HG03108 (cell line): ENCODE data around the gene LRP11.
"Not testable (repeated sequence)": the region's sequence is repeated elsewhere in the genome, so short reads cannot be mapped to it uniquely, and the experiment has no call there.

ENCODE experiments used
- ATAC-seq: cut with Tn5 transposase; IDR thresholded peaks from one replicate; pipeline ENCODE4 v1.9.1; 2021; ENCODE audit warnings: moderate library complexity; ENCODE audit not compliant: unreplicated experiment

Gene LRP11

GRCh38 chr6:149851461-149852110 lies 12.6 kb downstream of the LRP11 start:
- ATAC-seq = no peak

- not testable (repeated sequence) for ATAC-seq
Measured at GRCh38 chr6:149848343-149848742, 15.8 kb downstream of the LRP11 start.

GRCh38 chr6:149847939-149848267 lies 16.3 kb downstream of the LRP11 start:
- ATAC-seq = no peak

- ATAC-seq = no peak
Measured at GRCh38 chr6:149846321-149846720, 17.8 kb downstream of the LRP11 start.

GRCh38 chr6:149845549-149845948 lies 18.6 kb downstream of the LRP11 start:
- no peak for ATAC-seq

GRCh38 chr6:149844480-149844879 lies 19.7 kb downstream of the LRP11 start:
- ATAC-seq = no peak

- ATAC-seq = not testable (repeated sequence)
Measured at GRCh38 chr6:149844036-149844435, 20.1 kb downstream of the LRP11 start.

- ATAC-seq = no peak
Measured at GRCh38 chr6:149843051-149843633, 21.0 kb downstream of the LRP11 start.

GRCh38 chr6:149842331-149842730 lies 21.8 kb downstream of the LRP11 start:
- ATAC-seq = no peak

- ATAC-seq = no peak
Measured at GRCh38 chr6:149840345-149841075, 23.6 kb downstream of the LRP11 start.

GRCh38 chr6:149834513-149835481 lies 29.4 kb downstream of the LRP11 start:
- no peak for ATAC-seq

GRCh38 chr6:149833651-149834050 lies 30.5 kb downstream of the LRP11 start:
- ATAC-seq = no peak

- ATAC-seq = no peak
Measured at GRCh38 chr6:149831308-149831820, 32.8 kb downstream of the LRP11 start.

- ATAC-seq = no peak
Measured at GRCh38 chr6:149830731-149831307, 33.3 kb downstream of the LRP11 start.

- no peak for ATAC-seq
Measured at GRCh38 chr6:149825292-149825691, 38.9 kb downstream of the LRP11 start.

- ATAC-seq = no peak
Measured at GRCh38 chr6:149823013-149823412, 41.1 kb downstream of the LRP11 start.

GRCh38 chr6:149821492-149821891 lies 42.7 kb downstream of the LRP11 start:
- ATAC-seq = no peak

GRCh38 chr6:149820506-149820905 lies 43.7 kb downstream of the LRP11 start:
- ATAC-seq = no peak

- ATAC-seq = no peak
Measured at GRCh38 chr6:149815788-149816187, 48.4 kb downstream of the LRP11 start.

GRCh38 chr6:149813351-149813750 lies 50.8 kb downstream of the LRP11 start:
- no peak for ATAC-seq

GRCh38 chr6:149809798-149810197 lies 54.4 kb downstream of the LRP11 start:
- no peak for ATAC-seq
